K562 (cell line): ENCODE results near the gene TNNT2. TPM values are rescaled to one million over a fixed set of nuclear protein-coding genes. Genes with fewer than 3 reads are reported as not detected.

Experiments
- CBFA2T3 ChIP-seq: fragments of 450-650 bp; IDR thresholded peaks from 2 replicates; pipeline ENCODE4 v1.6.1; 2017
- FOS ChIP-seq: IDR thresholded peaks from 3 replicates; pipeline ENCODE4 v1.6.1; 2011; ENCODE audit not compliant: insufficient read length; ENCODE audit errors: extremely low read depth
- POLR3G ChIP-seq: IDR thresholded peaks from 2 replicates; pipeline ENCODE4 v1.6.1; 2011; ENCODE audit not compliant: insufficient read length, insufficient replicate concordance; ENCODE audit errors: extremely low read depth
- RBFOX2 ChIP-seq: fragments of 200-400 bp; formaldehyde crosslinking; IDR thresholded peaks from 2 replicates; pipeline ENCODE4 v1.6.1; 2017; ENCODE audit warnings: low read depth, mild to moderate bottlenecking, low read length, moderate library complexity
- RNF2 ChIP-seq: sonication (generic); IDR thresholded peaks from 2 replicates; pipeline ENCODE4 v1.6.1; 2016
- RREB1 ChIP-seq: fragments of 250-450 bp; sonication (Bioruptor Pico); IDR thresholded peaks from 2 replicates; pipeline ENCODE4 v1.4.0; 2020
- TAF1 ChIP-seq: IDR thresholded peaks from 2 replicates; pipeline ENCODE4 v1.6.1; 2011; ENCODE audit warnings: mild to moderate bottlenecking, low read length, moderate library complexity; ENCODE audit not compliant: insufficient read depth, control insufficient read depth, severe bottlenecking; ENCODE audit errors: extremely low read depth
- ZFP1 ChIP-seq: fragments of 450-650 bp; formaldehyde crosslinking; IDR thresholded peaks from 2 replicates; pipeline ENCODE4 v1.4.0; 2020; ENCODE audit warnings: mild to moderate bottlenecking, mixed read lengths
- ZFPM2 ChIP-seq: fragments of 250-450 bp; sonication (Bioruptor Pico); IDR thresholded peaks from 2 replicates; pipeline ENCODE4 v1.5.1; 2022; ENCODE audit warnings: mild to moderate bottlenecking
- ZNF143 ChIP-seq: sonication (generic); formaldehyde crosslinking; IDR thresholded peaks from 2 replicates; pipeline ENCODE4 v1.9.0; 2022; ENCODE audit warnings: mild to moderate bottlenecking, missing genetic modification reagents
- ZNF217 ChIP-seq: sonication (generic); formaldehyde crosslinking; IDR thresholded peaks from 2 replicates; pipeline ENCODE4 v1.8.0; 2022; ENCODE audit warnings: mild to moderate bottlenecking, missing genetic modification reagents
- ZNF766 ChIP-seq: fragments of 200-800 bp; sonication (Bioruptor generic); conservative IDR thresholded peaks from 2 replicates; pipeline ENCODE4 v1.6.1; 2016; ENCODE audit warnings: missing genetic modification characterization, missing compliant biosample characterization
- polyA plus RNA-seq, 8 experiments: library from polyadenylated mRNA; depleted of rRNA in 4 of 8; stranded (reverse) in 5 of 8; unstranded in 3 of 8; fragments of >200 nt; fragmentation: Nextera tagmentation in 2 of 8; fragmentation: Illumina TruSeq in 1 of 8; extraction: Ambion mirVana in 2 of 8; extraction: Trizol in 1 of 8; gene quantifications; 2 replicates each; pipeline versions ENCODE4 v1.2.1 to v1.2.3, GENCODE V29; 2011 to 2014; ENCODE audit warnings: inconsistent platforms in 1 of 8, missing spikeins in 1 of 8
- total RNA-seq, 7 experiments: library from RNA; depleted of rRNA in 6 of 7; stranded (reverse); fragments of >200 nt in 6 of 7; fragmentation: Illumina TruSeq in 2 of 7; extraction: Trizol in 2 of 7; gene quantifications; 2 replicates each; pipeline versions ENCODE4 v1.2.1 to v1.2.3, GENCODE V29; 2011 to 2021; ENCODE audit warnings: low replicate concordance in 1 of 7
- TF ChIP-seq, protein P1 (sequence below), 2 experiments: fragments of 450-650 bp; IDR thresholded peaks; 2 replicates each; pipeline ENCODE4 v1.6.1; 2016; ENCODE audit warnings: mild to moderate bottlenecking in 2 of 2, borderline replicate concordance in 1 of 2, low read depth in 1 of 2, moderate library complexity in 1 of 2
- TF ChIP-seq, protein P2 (sequence below): IDR thresholded peaks from 3 replicates; pipeline ENCODE4 v1.6.1; 2011; ENCODE audit warnings: borderline replicate concordance, mild to moderate bottlenecking; ENCODE audit not compliant: insufficient read length, insufficient read depth

Gene TNNT2
- total and polyA plus RNA-seq, 9 of the 15 experiments (the other 6 are each of a cell fraction or from before 2014, with no cell fraction given): not detected

- TF ChIP-seq, protein P1, sequence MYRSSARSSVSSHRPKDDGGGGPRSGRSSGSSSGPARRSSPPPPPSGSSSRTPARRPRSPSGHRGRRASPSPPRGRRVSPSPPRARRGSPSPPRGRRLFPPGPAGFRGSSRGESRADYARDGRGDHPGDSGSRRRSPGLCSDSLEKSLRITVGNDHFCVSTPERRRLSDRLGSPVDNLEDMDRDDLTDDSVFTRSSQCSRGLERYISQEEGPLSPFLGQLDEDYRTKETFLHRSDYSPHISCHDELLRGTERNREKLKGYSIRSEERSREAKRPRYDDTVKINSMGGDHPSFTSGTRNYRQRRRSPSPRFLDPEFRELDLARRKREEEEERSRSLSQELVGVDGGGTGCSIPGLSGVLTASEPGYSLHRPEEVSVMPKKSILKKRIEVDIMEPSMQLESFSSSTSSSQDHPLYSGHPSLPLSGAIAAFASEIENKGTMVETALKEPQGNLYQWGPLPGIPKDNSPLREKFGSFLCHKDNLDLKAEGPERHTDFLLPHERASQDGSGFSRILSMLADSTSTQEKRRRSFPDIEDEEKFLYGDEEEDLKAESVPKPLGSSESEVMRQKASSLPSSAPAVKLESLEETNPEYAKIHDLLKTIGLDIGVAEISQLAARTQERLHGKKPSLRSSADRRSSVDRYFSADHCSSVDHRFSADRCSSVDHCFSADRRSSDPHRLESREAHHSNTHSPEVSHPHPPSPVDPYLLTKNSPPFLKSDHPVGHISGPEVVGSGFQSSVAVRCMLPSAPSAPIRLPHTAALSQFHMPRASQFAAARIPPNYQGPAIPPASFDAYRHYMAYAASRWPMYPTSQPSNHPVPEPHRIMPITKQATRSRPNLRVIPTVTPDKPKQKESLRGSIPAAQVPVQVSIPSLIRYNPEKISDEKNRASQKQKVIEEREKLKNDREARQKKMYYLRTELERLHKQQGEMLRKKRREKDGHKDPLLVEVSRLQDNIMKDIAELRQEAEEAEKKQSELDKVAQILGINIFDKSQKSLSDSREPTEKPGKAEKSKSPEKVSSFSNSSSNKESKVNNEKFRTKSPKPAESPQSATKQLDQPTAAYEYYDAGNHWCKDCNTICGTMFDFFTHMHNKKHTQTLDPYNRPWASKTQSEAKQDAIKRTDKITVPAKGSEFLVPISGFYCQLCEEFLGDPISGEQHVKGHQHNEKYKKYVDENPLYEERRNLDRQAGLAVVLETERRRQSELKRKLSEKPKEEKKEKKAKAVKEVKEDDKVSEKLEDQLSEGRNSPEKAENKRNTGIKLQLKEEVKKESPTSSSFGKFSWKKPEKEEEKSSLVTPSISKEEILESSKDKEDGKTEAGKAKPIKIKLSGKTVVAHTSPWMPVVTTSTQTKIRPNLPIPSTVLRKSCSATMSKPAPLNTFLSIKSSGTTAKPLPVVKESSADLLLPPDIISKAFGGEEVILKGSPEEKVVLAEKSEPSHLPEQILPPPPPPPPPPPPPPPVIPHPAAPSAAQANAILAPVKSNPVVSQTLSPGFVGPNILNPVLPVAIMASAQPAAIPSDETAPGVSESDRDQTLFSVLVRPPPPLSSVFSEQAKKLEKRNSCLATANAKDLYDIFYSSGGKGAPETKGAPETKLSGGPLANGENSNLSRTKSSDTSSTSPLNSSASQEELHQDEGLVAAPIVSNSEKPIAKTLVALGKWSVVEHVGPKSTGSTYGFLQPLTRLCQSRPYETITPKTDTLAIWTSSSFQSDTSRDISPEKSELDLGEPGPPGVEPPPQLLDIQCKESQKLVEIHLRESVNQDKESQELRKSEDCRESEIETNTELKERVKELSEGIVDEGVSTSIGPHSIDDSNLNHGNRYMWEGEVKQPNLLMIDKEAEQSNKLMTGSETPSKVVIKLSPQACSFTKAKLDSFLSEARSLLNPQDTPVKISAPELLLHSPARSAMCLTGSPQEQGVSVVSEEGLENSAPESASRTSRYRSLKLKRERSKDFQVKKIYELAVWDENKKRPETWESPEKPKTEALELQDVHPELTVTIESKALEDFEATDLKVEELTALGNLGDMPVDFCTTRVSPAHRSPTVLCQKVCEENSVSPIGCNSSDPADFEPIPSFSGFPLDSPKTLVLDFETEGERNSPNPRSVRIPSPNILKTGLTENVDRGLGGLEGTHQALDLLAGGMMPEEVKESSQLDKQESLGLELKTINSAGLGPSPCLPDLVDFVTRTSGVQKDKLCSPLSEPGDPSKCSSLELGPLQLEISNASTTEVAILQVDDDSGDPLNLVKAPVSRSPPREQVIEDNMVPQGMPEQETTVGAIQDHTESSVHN (IDR thresholded peaks at IDR 0.05; ENCODE audit: borderline replicate concordance in 1 of 2, low read depth in 1 of 2): no peak
- no peak for TF ChIP-seq FOS
- TF ChIP-seq ZNF766: no peak
- TF ChIP-seq ZFP1 (CRISPR knock-in tag): no peak
- TF ChIP-seq ZNF217: no peak
- 0 out of 2 replicates have a peak, but pooled peaks have one; percentile 16 for TF ChIP-seq CBFA2T3
- no peak for TF ChIP-seq ZFPM2 (CRISPR knock-in tag)
- no peak for TF ChIP-seq RREB1 (CRISPR knock-in tag)
- TF ChIP-seq POLR3G: no peak
- no peak for TF ChIP-seq TAF1
- no peak for TF ChIP-seq ZNF143 (CRISPR knock-in tag)
- TF ChIP-seq, protein P2, sequence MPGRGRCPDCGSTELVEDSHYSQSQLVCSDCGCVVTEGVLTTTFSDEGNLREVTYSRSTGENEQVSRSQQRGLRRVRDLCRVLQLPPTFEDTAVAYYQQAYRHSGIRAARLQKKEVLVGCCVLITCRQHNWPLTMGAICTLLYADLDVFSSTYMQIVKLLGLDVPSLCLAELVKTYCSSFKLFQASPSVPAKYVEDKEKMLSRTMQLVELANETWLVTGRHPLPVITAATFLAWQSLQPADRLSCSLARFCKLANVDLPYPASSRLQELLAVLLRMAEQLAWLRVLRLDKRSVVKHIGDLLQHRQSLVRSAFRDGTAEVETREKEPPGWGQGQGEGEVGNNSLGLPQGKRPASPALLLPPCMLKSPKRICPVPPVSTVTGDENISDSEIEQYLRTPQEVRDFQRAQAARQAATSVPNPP: no peak
- no peak for TF ChIP-seq RBFOX2
- TF ChIP-seq RNF2: no peak
Observed at GRCh38 chr1:201309416-201309815, 68.1 kb downstream of the TNNT2 start (continued).
